CD4-positive, alpha-beta T cell (primary cell): ENCODE results near the gene PRR29. TPM values are rescaled to one million over a fixed set of nuclear protein-coding genes. Genes with fewer than 3 reads are reported as not detected.

Source experiments
- ATAC-seq: fragments of 200-7000 bp; cut with Tn5 transposase; one replicate; pipeline ENCODE4 v1.10.0; 2022; ENCODE audit warnings: mild to moderate bottlenecking; ENCODE audit not compliant: poor library complexity
- CTCF ChIA-PET: fragments of 350-600 bp; sonication (Branson Sonifier 250); formaldehyde crosslinking; loops from one replicate; lab custom pipeline; 2021; ENCODE audit warnings: antibody characterized with exemption, inconsistent platforms; lab: Charles Lee
- POLR2A ChIA-PET: fragments of 350-600 bp; sonication (Branson Sonifier 250); formaldehyde crosslinking; loops from one replicate; lab custom pipeline; 2021; ENCODE audit warnings: antibody characterized with exemption, inconsistent platforms; lab: Charles Lee
- DNase-seq, 14 experiments: peaks; one replicate each; pipeline ENCODE4 v3.0.0-alpha.2; 2013 to 2020; ENCODE audit warnings: mixed read lengths in 2 of 14
- H3K27ac ChIP-seq, 2 donors: one replicate each; pipeline versions ENCODE4 v1.5.1 to v1.7.0; 2013; ENCODE audit warnings: low read length in 2 of 2, low read depth in 1 of 2, mild to moderate bottlenecking in 1 of 2
- H3K27me3 ChIP-seq, 2 experiments: 1 replicate in 1 of 2; 2 replicates in 1 of 2; pipeline versions ENCODE4 v1.6.1 to v1.7.0; 2013; ENCODE audit warnings: low read length in 2 of 2, control low read depth in 1 of 2, mild to moderate bottlenecking in 1 of 2, moderate library complexity in 1 of 2; ENCODE audit not compliant: insufficient read depth in 2 of 2, control insufficient read depth in 1 of 2
- H3K36me3 ChIP-seq: one replicate; pipeline ENCODE4 v1.6.1; 2013; ENCODE audit warnings: low read length, control low read depth; ENCODE audit not compliant: insufficient read depth
- H3K4me1 ChIP-seq: one replicate; pipeline ENCODE4 v1.6.1; 2013; ENCODE audit warnings: low read length, control low read depth; ENCODE audit not compliant: insufficient read depth
- H3K4me3 ChIP-seq: one replicate; pipeline ENCODE4 v1.5.1; 2013; ENCODE audit warnings: mild to moderate bottlenecking, low read length, moderate library complexity
- H3K9me3 ChIP-seq, 2 experiments: 1 replicate in 1 of 2; 2 replicates in 1 of 2; pipeline versions ENCODE4 v1.6.1 to v1.7.0; 2013; ENCODE audit warnings: low read length in 2 of 2, mild to moderate bottlenecking in 2 of 2, control low read depth in 1 of 2, moderate library complexity in 1 of 2; ENCODE audit not compliant: control insufficient read depth in 1 of 2, insufficient read depth in 1 of 2
- H3K27ac Mint-ChIP-seq: one replicate; pipeline ENCODE4 v1.8.0; 2020; ENCODE audit warnings: mixed read lengths
- H3K27me3 Mint-ChIP-seq: one replicate; pipeline ENCODE4 v1.8.0; 2021; ENCODE audit warnings: mixed read lengths
- H3K36me3 Mint-ChIP-seq: one replicate; pipeline ENCODE4 v1.8.0; 2021; ENCODE audit warnings: low read depth, mixed read lengths
- H3K4me1 Mint-ChIP-seq: one replicate; pipeline ENCODE4 v1.8.0; 2021; ENCODE audit warnings: low read depth, mixed read lengths
- H3K4me3 Mint-ChIP-seq: one replicate; pipeline ENCODE4 v1.8.0; 2020; ENCODE audit warnings: mild to moderate bottlenecking, mixed read lengths
- H3K9me3 Mint-ChIP-seq: one replicate; pipeline ENCODE4 v1.8.0; 2020; ENCODE audit warnings: mixed read lengths
- intact Hi-C, 2 experiments: fragments of 100-400 bp; cut with DNase I in 1 of 2; cut with micrococcal nuclease in 1 of 2; formaldehyde crosslinking; loops; one replicate each; pipeline versions ENCODE4 v1.15.1 to v1.9.0; 2023 to 2025; cut with DNase I, micrococcal nuclease
- total RNA-seq, 174 experiments: library from RNA in 2 of 174; stranded (reverse) in 2 of 174; gene quantifications; one replicate each; pipeline ENCODE4 v1.2.3 and lab custom pipeline; 2021 to 2026
- TF ChIP-seq, protein P1 (sequence below): fragments of 200-600 bp; IDR thresholded peaks from one replicate; pipeline ENCODE4 v1.8.0; 2022; ENCODE audit warnings: antibody characterized with exemption, mild to moderate bottlenecking

PRR29 gene
- total RNA-seq, 2 experiments from 2014 or later: 0.56 to 0.71 TPM

DNA sequence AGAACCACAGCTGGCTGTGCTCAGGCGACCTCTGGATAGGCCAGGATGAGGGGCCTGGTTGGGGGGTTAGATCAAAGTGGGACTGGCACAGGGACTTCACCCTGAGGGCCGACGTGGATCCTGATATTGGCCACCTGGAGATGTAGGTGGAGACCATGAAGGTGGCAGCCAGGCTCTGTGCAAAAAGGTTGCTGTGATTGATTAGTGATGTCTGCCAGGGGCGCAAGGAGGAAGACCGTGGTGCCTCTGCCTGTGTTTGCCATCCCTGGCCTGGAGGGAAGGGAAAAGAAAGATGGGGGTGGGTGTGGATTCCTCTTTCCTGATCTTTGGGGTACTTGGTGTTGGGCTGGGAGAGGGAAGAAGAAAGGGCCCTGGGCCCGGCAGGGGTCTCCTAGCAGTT is 24.9 kb upstream of the PRR29 start:
- ATAC-seq: no peak
- Mint-ChIP-seq H3K4me3 (no peak overlapping the region), H3K4me1 (no peaks in the 10 kb centered on the region), H3K9me3 (no peaks in the 10 kb centered on the region), H3K27me3 (no peaks in the 10 kb centered on the region), H3K36me3 (no peaks in the 10 kb centered on the region), H3K27ac (no peak overlapping the region)
- Histone ChIP-seq H3K9me3 (no peaks in the 10 kb centered on the region), H3K27ac (no peak overlapping the region), H3K36me3 (no peaks in the 10 kb centered on the region), H3K27me3 (peaks cover 0 to 3% of the 10 kb centered on the region in 2 experiments), H3K4me1 (no peaks in the 10 kb centered on the region), H3K4me3 (no peak overlapping the region)
- DNase-seq: no peak
- intact Hi-C loops: no loop called here
- ChIA-PET POLR2A (no interaction called here), CTCF (no interaction called here)
- TF ChIP-seq, protein P1, sequence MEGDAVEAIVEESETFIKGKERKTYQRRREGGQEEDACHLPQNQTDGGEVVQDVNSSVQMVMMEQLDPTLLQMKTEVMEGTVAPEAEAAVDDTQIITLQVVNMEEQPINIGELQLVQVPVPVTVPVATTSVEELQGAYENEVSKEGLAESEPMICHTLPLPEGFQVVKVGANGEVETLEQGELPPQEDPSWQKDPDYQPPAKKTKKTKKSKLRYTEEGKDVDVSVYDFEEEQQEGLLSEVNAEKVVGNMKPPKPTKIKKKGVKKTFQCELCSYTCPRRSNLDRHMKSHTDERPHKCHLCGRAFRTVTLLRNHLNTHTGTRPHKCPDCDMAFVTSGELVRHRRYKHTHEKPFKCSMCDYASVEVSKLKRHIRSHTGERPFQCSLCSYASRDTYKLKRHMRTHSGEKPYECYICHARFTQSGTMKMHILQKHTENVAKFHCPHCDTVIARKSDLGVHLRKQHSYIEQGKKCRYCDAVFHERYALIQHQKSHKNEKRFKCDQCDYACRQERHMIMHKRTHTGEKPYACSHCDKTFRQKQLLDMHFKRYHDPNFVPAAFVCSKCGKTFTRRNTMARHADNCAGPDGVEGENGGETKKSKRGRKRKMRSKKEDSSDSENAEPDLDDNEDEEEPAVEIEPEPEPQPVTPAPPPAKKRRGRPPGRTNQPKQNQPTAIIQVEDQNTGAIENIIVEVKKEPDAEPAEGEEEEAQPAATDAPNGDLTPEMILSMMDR: no peak

DNA sequence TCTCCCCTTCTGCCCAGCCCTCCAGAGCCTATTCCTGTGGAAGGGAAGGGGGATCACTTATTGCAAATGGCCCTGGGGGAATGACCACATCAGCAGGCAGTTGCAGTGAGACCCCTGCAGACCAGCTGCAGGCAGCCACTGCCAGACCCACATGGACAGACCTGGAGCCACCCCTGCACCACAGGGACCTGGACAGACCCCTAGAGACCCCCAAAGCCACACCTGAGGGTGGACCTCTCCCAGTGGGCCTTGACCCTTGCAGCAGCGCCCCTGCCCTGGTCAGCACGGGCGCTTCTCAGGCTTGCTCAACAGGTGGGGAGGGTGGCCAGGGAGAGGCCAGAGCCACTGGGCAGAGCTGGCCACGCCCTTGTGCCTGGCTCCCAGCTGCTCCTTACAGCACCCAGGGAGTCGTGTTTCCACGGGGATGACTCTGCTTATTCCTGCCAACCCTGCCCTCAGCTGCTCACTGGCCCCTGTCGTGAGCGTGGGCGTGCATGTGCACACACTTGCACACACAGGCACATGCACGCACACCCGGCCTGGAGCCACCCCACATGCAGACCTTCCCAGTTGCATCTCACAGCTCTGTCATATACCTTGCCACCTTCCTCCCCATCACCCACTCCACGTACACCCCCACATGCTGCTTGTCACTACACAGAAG is 24.1 kb upstream of the PRR29 start:
- Mint-ChIP-seq H3K27ac (no peak overlapping the region), H3K4me1 (no peaks in the 10 kb centered on the region), H3K27me3 (no peaks in the 10 kb centered on the region), H3K36me3 (no peaks in the 10 kb centered on the region), H3K9me3 (no peaks in the 10 kb centered on the region), H3K4me3 (no peak overlapping the region)
- ChIA-PET POLR2A (no interaction called here), CTCF (interaction anchor here (1.0 kb wide), 1 partner anchor 17 kb away, joined by 3 read pairs; no protein-coding TSS in a partner anchor)
- intact Hi-C loops: no loop called here
- ATAC-seq: no peak
- no peak overlapping the region for H3K27ac ChIP-seq
- peaks cover 0 to 3% of the 10 kb centered on the region in 2 experiments for H3K27me3 ChIP-seq
- H3K36me3 ChIP-seq: no peaks in the 10 kb centered on the region
- no peaks in the 10 kb centered on the region for H3K4me1 ChIP-seq
- DNase-seq: no peak
- H3K4me3 ChIP-seq: no peak overlapping the region
- H3K9me3 ChIP-seq: no peaks in the 10 kb centered on the region
- TF ChIP-seq, protein P1: no peak

DNA sequence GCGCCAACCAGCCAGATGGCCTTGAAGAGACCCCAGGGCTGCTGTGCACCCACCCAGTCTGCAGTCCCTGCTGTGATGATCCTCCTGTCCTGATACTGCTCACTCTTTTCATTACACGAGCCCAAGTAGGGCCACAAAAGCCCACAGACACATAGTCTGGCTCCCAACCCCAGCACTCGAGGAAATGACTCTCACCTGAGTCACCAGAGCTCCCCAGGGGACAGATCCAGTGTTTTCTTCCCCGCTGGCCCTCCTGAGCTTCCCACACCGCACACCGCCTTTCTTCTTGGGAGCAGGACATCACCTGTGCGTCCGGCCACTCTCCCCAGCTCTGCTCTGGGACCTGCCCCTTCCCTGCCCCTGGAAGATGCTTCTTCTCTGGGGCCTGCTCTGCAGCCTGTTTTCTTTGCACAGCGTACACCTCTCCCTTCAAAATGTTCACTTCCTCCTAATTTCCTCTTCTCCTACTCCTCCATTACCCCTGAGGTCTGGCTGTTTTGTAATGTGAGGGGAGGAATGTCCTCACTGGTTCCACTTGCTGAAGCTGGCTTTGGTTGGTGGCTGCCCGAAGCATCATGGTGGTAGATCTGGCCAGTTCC is 23.5 kb upstream of the PRR29 start:
- TF ChIP-seq, protein P1: no peak
- no peaks in the 10 kb centered on the region for H3K4me1 Mint-ChIP-seq
- no peak for ATAC-seq

More for the DNA sequence above, 23.5 kb upstream of the PRR29 start:
- DNase-seq: no peak
- intact Hi-C loops: no loop called here
- no peak overlapping the region for H3K27ac Mint-ChIP-seq
- peaks cover 0 to 3% of the 10 kb centered on the region in 2 experiments for H3K27me3 ChIP-seq
- H3K27me3 Mint-ChIP-seq: no peaks in the 10 kb centered on the region
- H3K4me3 Mint-ChIP-seq: no peak overlapping the region
- POLR2A ChIA-PET: no interaction called here
- CTCF ChIA-PET: interaction anchor here (1.0 kb wide), 1 partner anchor 16 kb away, joined by 3 read pairs; no protein-coding TSS in a partner anchor
- no peaks in the 10 kb centered on the region for H3K9me3 ChIP-seq
- no peaks in the 10 kb centered on the region for H3K36me3 Mint-ChIP-seq
- H3K4me3 ChIP-seq: no peak overlapping the region
- H3K27ac ChIP-seq: no peak overlapping the region
- no peaks in the 10 kb centered on the region for H3K4me1 ChIP-seq
- no peaks in the 10 kb centered on the region for H3K36me3 ChIP-seq
- H3K9me3 Mint-ChIP-seq: no peaks in the 10 kb centered on the region
